Measurements from ENCODE around the gene UBTD1.
A peak's percentile ranks its signal among the peaks of the same experiment; 100 is the strongest.

UBTD1 gene

DNA sequence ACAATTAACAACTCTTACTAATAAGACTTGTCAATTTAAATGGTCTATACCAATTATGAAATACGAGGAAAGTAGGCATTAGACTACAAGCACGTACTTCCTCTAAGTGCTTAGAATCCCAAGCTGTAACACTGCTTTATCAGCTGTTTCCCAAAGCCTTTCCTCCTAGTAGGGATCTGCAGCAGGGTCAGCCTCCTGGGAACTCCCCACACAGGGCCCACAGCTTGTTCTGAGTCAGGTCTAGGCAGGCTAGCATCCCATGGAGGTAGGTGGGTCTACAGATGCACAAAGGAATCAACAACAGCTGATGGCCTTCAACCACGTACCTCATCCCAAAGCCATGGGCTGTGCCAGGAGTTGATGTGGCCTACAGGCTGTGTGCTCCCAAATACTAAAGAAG is 15.2 kb upstream of the UBTD1 start:
- DNase-seq (ENCODE audit: low read depth in 2 of 2): no peak

DNA sequence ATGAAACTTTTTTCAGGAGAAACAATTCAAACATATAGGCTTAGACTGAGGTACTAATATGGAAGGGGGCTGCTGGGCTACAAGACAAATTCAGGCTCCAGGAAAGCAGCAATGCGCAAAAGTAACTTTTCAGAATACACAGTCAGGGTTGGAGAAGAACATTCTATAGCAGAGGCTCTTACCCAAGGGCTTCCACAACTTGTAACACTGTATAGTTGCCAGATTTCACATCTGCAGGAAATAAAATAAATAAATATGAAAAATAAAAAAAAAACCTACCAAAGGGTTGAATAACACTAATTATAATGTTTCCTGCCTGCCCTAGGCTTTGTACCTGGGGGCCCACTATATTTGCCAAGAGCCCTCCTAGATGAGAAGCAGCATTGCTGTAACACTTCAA is 14.8 kb upstream of the UBTD1 start:
- DNase-seq (ENCODE audit: low read depth in 2 of 2): no peak

DNA sequence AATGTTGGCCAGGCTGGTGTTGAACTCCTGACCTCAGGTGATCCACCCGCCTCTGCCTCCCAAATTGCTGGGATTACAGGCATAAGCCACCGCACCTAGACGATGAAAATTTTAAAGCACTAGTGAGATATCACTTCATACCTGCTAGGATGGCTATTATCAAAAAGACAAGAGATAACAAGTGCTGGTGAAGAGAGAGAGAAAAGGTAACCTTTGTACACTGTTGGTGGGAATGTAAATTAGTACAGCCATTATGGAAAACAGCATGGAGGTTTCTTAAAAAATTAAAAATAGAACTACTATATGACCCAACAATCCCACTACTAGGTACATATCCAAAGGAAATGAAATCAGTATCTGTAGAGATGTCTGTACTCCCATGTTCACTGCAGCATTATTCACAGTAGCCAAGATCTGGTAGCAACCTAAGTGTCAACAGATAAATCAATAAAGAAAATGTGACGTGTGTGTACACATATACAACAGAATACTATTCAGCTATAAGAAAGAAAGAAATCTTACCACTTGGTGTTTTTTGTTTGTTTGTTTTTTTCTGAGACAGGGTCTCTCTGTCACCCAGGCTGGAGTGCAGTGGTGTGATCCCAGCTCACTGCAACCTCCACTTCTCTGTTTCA is 13.0 kb upstream of the UBTD1 start:
- no peak for DNase-seq (ENCODE audit: low read depth in 2 of 2)

DNA sequence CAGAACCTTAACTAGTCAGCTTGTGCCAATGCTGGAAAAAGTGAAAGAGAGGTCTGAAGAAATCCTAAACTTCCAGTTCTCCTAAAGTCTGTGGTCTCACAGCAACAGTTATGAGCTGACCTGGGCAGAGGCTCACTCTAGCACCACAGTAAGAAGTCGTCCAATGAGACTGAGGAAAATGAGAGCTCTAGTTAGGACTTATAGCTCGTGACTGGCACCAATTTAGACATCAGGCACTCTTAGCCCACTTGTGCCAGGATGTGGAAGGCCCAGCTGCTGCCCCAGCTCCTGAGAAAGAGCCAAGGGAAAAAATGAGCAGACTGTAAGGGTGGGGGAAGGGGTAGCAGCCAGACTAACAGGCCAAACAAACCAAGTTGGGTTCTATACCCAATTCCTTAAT is 8.1 kb upstream of the UBTD1 start:
- DNase-seq (ENCODE audit: low read depth in 2 of 2): no peak

DNA sequence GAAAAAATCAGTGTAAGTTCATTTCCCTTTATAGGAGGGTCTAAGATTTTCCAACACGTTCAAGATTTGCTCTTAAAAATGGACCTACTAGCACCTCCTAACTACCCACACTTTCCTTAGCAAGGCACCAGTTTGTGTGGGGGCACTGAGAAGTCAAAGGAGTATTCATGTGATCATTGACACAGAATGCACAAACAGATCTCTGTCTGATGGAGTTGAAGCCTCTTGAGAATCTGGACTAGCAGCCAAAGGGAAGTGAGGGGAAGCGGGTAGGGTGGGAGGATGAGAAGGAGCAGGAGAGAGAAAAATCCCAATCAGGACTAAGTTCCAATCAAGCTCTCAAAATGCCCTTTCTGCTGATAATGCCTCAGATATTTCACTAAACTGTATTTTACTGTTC is 4.6 kb upstream of the UBTD1 start:
- DNase-seq (ENCODE audit: low read depth in 2 of 2): no peak

DNA sequence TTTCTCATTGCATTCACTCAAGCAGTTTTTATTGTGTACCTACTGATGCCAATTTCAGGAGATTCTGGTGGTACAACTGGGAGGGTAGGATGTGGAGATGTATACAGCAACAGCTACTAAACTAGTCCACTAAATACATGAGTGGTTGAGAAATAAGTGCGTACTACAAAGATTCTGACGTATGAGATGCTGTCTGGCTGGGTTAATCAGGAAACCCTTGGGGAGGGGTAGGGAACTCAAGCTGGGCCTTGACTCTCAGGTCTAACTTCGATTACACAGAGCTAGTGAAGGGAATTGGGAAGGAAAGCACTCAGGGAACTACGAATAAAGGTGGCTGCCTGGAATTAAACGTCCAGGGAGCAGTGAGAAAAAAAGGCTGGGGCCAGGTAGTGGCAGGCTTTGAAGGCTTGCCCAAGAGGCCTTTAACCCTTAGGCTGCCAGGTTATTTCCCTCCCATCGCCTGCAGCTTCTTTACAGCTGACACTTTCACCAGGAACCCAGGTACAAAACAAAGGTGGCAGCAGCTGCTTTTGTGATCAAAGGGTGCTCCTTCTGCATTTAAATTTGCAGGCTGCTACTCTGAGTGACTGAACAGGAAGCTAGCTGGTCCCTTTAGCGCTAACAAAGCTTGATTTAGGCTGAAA is 3.7 kb upstream of the UBTD1 start:
- DNase-seq (ENCODE audit: low read depth in 2 of 2): no peak

DNA sequence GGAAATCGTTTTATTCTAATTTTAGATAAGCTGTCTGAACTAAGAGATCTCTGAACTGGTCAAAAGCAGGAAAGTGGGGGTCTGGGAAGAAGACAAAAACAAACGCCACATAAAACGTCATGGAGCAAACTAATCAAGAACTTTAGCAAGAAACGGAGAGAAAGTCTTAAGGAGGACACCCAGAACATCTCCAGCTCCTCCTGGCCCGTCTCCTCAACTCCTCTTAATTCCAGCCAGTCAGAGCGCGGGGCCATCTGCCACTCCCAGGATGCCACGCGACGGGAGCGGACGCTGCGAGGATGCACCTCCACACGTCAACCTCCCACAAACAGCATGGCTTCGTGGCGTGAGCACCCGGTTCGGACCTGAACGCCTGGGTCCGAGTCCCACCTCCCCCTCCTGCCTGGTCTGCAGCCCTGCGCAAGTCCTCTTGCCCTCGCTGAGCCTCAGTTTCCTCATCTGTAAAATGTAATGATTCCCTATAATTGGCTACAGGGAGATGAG is 1.1 kb upstream of the UBTD1 start:
- DNase-seq (ENCODE audit: low read depth in 2 of 2): peak; percentile 78 to 79

DNA sequence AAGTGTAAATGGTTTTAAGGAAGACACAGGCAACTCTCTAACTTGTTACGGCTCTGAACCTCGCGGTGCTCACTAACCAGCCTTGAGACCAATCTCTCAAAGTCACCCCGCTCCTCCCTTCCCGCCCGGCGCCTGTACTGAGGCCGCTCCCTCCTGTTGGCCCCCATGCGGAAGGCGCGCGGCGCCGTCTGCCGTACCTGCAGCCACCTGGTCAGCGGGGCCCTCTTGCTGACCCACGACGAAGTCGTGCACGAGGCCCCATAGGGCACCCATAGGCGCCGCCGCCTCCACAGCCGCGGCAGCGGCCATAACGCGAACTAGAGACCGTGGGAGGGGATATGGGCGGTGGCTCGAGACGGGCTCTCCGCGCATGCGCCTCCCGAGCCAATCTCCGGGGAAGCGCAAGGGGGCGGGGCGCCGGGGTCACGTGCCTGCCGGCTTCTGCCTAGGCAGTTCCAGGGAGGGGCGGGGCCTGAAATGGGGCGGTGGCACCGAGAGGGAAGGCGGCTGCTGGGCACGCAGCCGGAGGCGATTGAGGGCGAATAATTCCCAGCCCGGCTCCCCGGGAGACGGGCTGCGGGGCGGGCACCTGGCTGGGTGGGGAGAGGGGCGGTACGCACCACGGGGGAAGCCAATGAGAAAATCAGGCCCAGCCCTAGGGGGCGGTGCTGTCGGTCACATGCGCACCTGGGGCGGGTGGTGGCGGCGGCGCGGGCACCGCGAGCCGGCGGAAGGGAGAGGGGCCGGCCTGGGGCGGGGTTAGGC is 466 bp upstream of the UBTD1 start, which contains the start of gene MMS19:
TSS of gene MMS19 (minus strand) at position 347 of the 765 bp plus-strand sequence. CDS start at position 309, 38 bp downstream.
- peak; percentile 99 for DNase-seq (ENCODE audit: low read depth in 2 of 2)

DNA sequence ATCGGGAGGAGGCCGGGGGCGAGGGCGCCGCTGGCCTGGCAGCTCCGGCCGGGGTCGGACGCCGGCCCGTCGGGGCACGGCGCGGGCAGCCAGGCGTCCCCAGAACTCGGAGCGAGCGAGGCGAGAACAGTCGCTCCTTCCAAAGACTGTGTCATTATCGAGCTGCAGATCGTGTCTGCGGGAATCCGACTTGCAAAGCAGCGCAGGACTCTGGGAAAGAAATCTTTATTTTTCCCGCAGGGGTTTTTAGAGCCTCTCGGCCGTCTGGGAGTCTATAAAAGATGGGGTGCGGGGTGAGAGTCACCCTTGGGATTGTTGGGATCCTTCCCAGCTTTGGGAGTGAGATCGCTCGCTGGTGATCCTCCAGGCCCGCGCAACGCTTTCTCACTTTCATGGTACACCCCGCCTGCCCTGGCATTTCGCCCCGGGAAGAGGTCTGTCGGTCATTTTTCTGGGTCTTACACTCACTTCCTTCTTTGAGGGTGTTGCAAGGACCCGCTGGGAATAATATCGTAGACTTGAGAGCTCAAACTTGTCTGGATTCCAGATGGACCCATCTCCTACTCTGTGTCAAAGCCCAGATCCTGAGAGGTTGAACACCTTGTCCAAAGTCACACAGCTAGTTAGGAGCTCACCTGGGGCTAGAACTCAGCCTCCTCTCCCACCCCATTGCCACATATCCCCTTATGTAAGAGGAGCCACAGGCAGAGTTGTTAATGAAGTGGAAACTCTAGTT is 1.0 kb downstream of the UBTD1 start:
- DNase-seq (ENCODE audit: low read depth in 2 of 2): peak in 1 of 2 donors; percentile 2

DNA sequence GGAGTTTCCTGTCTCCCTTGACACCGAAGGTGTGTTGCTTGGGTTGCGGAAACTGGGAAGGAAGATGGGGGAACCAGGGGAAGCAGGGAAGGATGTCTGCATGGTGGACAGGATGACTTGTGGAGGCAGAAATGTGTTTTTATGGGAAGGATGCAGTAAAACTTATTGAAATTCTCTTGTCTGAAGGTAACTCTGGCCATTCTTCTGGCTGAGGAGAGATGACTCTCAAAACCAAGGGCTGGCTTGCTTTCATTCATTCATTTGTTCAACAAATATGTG is 1.5 kb downstream of the UBTD1 start:
- no peak for DNase-seq (ENCODE audit: low read depth in 2 of 2)

DNA sequence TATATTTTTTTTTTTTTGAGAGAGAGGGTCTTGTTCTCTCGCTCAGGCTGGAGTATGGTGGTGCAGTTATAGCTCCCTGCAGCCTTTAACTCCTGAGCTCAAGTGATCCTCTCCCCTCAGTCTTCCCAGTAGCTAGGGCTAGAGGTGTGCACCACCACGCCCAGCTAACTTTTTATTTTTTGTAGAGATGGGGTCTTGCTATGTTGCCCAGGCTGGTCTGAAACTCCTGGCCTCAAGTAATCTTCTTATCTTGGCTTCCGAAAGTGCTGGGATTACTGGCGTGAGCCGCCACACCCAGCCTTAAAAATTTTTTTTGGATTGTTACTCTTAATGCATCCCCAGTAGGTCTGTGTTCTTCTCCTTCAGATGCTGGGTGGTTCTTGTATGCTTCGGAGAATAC is 4.2 kb downstream of the UBTD1 start:
- no peak for DNase-seq (ENCODE audit: low read depth in 2 of 2)

DNA sequence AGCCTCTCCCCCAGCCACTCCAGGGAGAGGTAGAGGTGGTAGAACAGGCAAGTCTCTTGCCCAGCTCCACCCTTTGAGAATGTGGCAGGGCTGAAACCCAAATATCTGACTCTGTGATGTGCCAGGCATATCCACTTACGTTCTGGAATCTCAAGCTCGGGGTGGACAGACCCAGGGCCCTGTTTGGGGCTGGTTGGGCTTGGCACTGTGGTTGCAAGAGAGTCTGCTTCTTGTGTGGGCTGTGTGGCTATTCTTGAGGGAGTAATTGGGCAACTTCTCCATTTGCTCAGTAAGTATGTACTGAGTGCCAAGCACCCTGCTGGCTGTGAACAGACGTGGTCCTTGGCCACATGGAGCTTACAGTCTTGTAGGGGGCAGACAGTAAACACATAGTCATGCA is 4.7 kb downstream of the UBTD1 start:
- no peak for DNase-seq (ENCODE audit: low read depth in 2 of 2)

DNA sequence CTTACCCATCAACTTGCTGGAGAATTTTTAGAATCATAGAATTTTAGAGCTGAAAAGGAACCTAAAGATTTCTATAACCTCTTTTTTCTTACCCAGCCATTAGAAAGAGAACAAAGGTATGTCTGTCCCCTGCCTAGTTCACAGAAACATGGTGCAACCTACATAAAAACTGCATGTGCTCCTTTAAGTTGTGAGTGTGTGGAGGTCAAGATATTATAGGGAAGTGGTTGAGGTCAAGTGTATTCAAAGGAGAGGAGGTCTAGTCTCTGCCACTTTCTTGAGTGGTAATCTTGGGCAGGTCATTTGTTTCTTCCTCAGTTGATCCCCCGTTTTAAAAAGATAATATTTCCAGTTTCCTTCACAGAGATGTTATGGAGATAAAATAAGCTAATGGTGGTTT is 6.4 kb downstream of the UBTD1 start:
- DNase-seq (ENCODE audit: low read depth in 2 of 2): no peak

DNA sequence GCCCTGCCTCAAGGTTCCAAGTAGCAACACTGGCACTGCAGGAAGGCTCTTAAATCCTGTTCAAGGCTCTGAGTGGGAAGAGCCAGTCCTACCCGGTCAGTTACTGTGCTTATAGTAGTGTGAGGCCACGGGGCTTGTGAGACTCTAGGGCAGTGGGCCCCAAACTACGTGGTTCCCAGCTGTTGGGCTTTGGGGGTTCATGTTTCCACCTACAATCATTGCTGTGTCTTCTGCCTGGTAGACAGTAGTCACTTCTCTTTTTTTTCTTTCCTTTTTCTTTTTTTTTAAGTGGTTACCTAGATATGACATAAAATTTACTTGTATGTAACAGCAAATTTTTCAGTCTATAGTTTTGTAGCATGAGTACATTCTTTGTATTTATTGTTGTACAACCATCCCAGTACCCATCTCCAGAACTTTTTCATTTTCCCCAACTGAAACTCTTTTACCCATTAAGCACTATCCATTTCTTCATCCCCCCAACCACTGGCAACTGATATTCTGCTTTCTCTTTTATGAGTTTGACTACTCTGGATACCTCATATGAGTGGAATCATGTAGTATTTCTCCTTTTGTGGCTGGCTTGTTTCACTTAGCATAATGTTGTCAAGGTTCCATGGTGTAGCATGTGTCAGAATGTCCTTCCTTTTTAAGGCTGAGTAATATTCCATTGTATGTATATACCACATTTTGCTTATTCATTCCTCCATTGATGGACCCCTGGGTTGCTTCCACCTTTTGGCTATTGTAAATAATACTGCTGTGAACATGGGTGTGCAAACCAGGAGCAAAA is 7.7 kb downstream of the UBTD1 start:
- DNase-seq (ENCODE audit: low read depth in 2 of 2): no peak

DNA sequence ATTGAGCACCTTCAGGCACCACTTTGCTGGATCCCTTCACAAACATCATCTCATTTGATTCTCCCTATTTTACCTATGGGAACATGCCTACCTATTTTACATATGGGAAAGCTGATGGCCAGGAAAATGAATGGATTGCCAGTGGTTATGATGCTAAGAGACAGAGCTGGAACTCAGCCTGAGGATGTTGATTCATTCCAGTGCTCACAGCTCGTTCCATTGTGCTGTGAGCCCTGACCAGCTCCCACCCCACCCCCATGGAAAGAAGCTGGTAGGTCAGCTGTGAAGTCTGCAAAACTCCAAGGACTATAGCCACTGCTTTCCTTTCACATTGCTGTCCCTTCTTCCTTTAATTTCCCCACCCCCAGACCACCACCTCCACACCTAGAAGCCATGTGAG is 9.6 kb downstream of the UBTD1 start:
- no peak for DNase-seq (ENCODE audit: low read depth in 2 of 2)

DNA sequence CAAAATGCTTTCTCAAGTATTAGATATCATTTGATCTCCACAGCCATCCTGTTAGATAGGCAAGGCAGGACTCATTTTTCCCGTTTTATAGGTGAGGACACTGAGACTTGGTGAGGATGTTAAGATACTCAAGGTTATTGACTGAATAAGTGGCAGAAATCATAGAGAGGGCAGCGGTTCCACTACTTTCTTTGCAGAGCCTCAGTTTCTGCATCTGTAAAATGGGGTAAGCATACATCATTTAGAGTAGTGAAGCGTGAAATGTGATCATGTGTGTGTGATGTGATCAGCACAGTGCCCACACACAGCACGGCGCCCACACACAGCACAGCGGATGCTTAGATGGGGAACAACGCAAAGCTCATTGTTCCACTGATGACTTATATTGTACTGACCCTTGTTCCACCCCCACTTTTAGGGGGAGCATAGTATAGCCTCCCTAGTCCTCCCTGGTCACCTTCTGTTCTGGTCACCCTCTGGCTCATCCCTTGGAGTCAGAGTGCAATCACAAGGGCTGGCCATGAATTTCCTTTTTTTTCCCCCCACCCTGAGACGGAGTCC is 10.5 kb downstream of the UBTD1 start:
- DNase-seq (ENCODE audit: low read depth in 2 of 2): no peak

DNA sequence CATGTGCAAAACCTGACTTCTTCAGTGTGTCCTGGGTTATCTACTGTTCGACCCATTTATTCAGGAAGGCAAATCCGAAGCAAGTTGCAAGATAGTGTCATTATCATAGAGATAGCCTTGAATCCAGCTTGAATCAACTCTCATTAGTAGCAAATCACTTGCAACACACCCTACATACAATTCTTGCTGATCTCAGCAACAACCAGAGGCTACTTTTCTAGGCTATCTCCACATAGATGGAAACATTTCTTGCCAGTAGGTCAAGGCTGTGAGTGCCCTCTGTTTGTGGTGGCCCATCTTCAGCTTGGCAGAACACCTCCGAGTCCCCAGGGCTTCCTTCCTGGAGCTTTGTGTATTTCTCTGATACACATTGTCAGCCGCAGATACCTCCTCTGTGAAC is 12.0 kb downstream of the UBTD1 start:
- DNase-seq (ENCODE audit: low read depth in 2 of 2): no peak

DNA sequence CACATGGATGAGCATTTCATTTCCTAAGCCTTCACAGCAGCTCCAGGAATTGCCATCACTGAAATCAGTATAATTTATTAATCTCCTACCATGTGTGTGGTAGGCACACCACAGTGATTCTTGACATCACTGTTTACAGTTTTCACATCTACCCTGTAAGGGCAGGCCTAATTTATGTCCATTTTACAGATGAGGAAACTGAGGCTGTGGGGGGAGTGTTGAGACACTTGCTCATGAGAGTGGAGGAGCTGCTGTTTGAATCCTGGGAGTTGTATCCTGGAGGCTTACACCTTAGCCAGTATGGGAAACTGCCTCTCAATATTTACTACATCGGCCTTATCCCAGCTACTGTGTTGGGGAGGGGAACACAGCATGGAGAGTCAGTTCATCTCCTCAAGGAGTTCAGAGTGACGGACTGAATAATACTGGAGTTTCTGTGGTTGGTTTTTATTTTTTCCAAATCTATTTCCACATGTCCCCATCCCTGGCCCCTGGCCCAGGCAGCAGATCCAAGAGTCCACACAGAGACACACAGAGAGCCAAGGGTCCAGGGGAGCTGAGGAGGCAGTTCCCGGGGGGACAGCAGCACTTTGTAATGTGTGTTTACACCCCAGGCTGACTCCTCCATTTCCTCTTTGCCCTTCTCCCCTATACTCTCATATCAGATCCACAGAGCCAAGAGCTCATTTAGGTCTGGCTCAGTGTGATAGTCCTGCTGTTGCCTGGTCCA is 13.2 kb downstream of the UBTD1 start:
- no peak for DNase-seq (ENCODE audit: low read depth in 2 of 2)

DNA sequence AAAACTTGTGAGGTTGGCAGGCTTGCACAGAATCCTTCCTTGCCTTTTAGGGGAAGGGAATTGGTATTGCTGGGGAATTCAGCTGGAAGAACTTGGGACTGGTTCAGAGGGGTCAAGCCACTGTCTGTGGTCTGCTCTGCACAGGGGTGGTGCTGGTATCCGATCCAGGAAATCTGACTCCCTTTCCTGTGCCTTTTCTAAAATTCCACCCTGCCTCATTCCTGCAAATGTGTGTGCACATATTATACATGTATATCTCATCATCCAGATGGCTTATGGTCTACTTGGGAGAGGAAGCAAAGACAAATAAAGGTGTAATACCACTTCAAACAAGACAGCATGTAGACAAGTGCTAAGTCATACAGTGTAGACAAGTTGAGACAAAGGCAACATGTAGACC is 14.3 kb downstream of the UBTD1 start:
- no peak for DNase-seq (ENCODE audit: low read depth in 2 of 2)

DNA sequence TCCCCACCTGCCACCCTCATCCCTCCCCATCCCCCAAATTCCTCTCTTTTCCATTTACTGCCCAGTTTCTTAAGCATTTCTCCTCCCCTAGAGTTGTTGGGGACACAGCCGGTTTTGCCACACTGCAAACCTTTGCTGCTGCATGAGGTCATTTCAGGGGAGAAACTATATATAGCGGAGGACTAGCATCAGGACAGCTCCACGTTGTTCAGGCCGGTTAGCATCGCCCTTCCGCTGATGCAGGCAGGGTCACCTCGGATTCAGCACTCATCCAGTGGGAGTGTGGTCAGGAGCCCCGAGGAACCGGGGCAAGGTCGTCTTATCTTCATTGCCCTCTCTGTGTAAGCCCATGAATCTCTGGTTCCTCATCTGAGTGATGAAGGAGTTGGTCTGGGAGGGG is 15.6 kb downstream of the UBTD1 start:
- no peak for DNase-seq (ENCODE audit: low read depth in 2 of 2)

All from stimulated activated CD4-positive, alpha-beta T cell treated with anti-CD3 and anti-CD28 coated beads, Interleukin-15, amount 100 ng/mL, for 48 hours (primary cell).